GM23248 (cell line): ENCODE measurements around the gene SEMA4A.

Source experiments
- EZH2 ChIP-seq: fragments of 200-600 bp; sonication (generic); IDR thresholded peaks from 2 replicates; pipeline ENCODE4 v1.6.1; 2018; ENCODE audit warnings: antibody characterized with exemption, mild to moderate bottlenecking; ENCODE audit not compliant: insufficient read depth, poor library complexity, severe bottlenecking
- EZH2phosphoT487 ChIP-seq: fragments of 200-600 bp; sonication (generic); IDR thresholded peaks from 2 replicates; pipeline ENCODE4 v1.6.1; 2018; ENCODE audit warnings: antibody characterized with exemption, moderate library complexity, mild to moderate bottlenecking, low read depth; ENCODE audit not compliant: insufficient read depth

DNA sequence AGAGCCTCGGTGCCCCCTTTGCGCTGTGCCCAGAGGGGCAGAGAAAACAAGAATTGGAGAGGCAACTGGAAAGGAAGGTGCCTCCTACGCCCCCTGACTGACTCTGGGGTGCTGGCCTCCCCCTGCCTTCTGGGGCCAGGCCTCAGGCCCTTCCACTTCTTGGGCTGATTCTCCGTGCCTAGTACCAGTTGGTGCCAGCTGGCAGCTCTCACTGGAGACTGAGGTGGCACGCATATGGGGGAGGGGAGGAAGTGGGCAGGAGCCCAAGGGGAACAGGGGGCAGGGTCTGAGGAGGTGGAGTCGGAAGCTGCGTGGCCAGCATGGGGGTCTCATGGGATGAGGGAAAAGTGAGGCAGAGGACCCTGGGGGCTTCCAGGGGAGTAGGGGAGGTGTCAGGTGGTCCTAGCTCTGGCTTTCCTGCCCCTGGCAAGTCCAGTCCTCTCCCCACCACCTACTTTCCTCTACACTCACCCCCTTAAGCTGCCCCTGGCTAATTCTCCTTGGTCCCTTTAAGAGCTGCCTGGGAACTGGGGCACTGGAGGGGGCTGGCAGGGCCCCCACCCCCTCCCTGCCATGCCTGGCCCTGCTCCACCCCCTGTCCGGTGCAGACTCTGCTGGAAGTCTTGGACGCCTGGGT is 6.5 kb upstream of the SEMA4A start:
- TF ChIP-seq EZH2phosphoT487, result no peak
- no peak for TF ChIP-seq EZH2
